ENCODE results near the gene ARSG. TPM values are rescaled to one million over a fixed set of nuclear protein-coding genes. Genes with fewer than 3 reads are reported as not detected.

ARSG gene
- total and polyA plus RNA-seq, 2 of the 13 experiments (the other 11 are each of a cell fraction or from before 2014, with no cell fraction given), result 3.7 to 15.2 TPM

GRCh38 chr17:68247445-68248198 is 43.7 kb upstream of the ARSG start, which contains the start of gene AMZ2 (continued):
- TF ChIP-seq ZNF563 (CRISPR knock-in tag; IDR thresholded peaks at IDR 0.05), result peak; percentile 78
- TF ChIP-seq ATF7 (IDR thresholded peaks at IDR 0.05), result no peak
- TF ChIP-seq ATF7 (CRISPR knock-in tag; IDR thresholded peaks at IDR 0.05), result no peak
- no peak for TF ChIP-seq DDIT3 (CRISPR knock-in tag; IDR thresholded peaks at IDR 0.05)
- peak; percentile 76 for TF ChIP-seq MYPOP (CRISPR knock-in tag; IDR thresholded peaks at IDR 0.05)
- peak; percentile 60 for TF ChIP-seq SRSF1 (optimal IDR thresholded peaks at IDR 0.05; ENCODE audit: low read depth, low read length)
- TF ChIP-seq SIN3B (IDR thresholded peaks at IDR 0.05; ENCODE audit: low read length), result no peak
- TF ChIP-seq FOSL2 (CRISPR knock-in tag; IDR thresholded peaks at IDR 0.05), result peak; percentile 34; the same call in 1 of the 2 replicates
- TF ChIP-seq ASH2L (IDR thresholded peaks at IDR 0.05; ENCODE audit: insufficient read length, low read depth, low read length), result peak; percentile 81
- peak; percentile 89 for TF ChIP-seq RBM39 (IDR thresholded peaks at IDR 0.05; ENCODE audit: low read depth, low read length, poor library complexity, severe bottlenecking)
- TF ChIP-seq ZNF780A (CRISPR knock-in tag; IDR thresholded peaks at IDR 0.05), result 0 out of 2 replicates have a peak, but pooled peaks have one; percentile 41
- peak; percentile 68 for TF ChIP-seq ZFAT (CRISPR knock-in tag; conservative IDR thresholded peaks at IDR 0.05)
- no peak for TF ChIP-seq NCOA5 (CRISPR knock-in tag; IDR thresholded peaks at IDR 0.05)
- peak; percentile 51; the same call in 1 of the 2 replicates for TF ChIP-seq ZNF350 (CRISPR knock-in tag; IDR thresholded peaks at IDR 0.05; ENCODE audit: borderline replicate concordance, low read depth)
- TF ChIP-seq SYNCRIP (IDR thresholded peaks at IDR 0.05; ENCODE audit: insufficient read depth, low read depth, low read length), result no peak
- no peak for TF ChIP-seq MTERF4 (CRISPR knock-in tag; IDR thresholded peaks at IDR 0.05)
- TF ChIP-seq PTBP1 (IDR thresholded peaks at IDR 0.05; ENCODE audit: low read depth, low read length, poor library complexity, severe bottlenecking), result peak; percentile 67
- TF ChIP-seq ZNF777 (CRISPR knock-in tag; IDR thresholded peaks at IDR 0.05), result peak; percentile 51
- peak; percentile 95; the same call in 1 of the 2 replicates for TF ChIP-seq ZBTB49 (CRISPR knock-in tag; IDR thresholded peaks at IDR 0.05; ENCODE audit: borderline replicate concordance)
- TF ChIP-seq HNRNPUL1 (IDR thresholded peaks at IDR 0.05; ENCODE audit: low read depth, low read length), result peak; percentile 86
- 0 out of 2 replicates have a peak, but pooled peaks have one; percentile 75 for TF ChIP-seq TEAD2 (CRISPR knock-in tag; IDR thresholded peaks at IDR 0.05)
- TF ChIP-seq ZBTB7A (CRISPR knock-in tag; IDR thresholded peaks at IDR 0.05), result 0 out of 2 replicates have a peak, but pooled peaks have one; percentile 70
- TF ChIP-seq RBFOX2 (IDR thresholded peaks at IDR 0.05; ENCODE audit: low read depth, low read length), result peak; percentile 100
